ENCODE measurements around the gene ATPAF2. TPM values are rescaled to one million over a fixed set of nuclear protein-coding genes. Genes with fewer than 3 reads are reported as not detected.

ATPAF2 gene
- total RNA-seq, 1 experiment from 2014 or later: 40.5 TPM

- ATAC-seq (no peak), DNase-seq (no peak)
- Histone ChIP-seq H3K27me3 (ENCODE audit: low read length) (no peaks in the 10 kb centered on the region), H3K36me3 (ENCODE audit: low read depth, low read length) (no peaks in the 10 kb centered on the region), H3K9me3 (ENCODE audit: low read length) (no peaks in the 10 kb centered on the region), H2AFZ (ENCODE audit: low read length) (peak overlapping the region; percentile 87), H3K9me2 (replicated peaks; ENCODE audit: low read length) (no peaks in the 10 kb centered on the region), H3K4me2 (ENCODE audit: low read length) (peak overlapping the region; percentile 95), H4K20me1 (ENCODE audit: low read length) (no peaks in the 10 kb centered on the region), H3K9ac (ENCODE audit: low read length) (peak overlapping the region; percentile 79), H3K4me3 (ENCODE audit: low read length) (peak overlapping the region; percentile 79), H3K4me1 (ENCODE audit: insufficient read depth, low read length) (peaks cover 34% of the 10 kb centered on the region), H3K79me2 (ENCODE audit: low read length) (peaks cover 88% of the 10 kb centered on the region), H3F3A (ENCODE audit: low read length, unreplicated experiment) (no peaks in the 10 kb centered on the region), H3K27ac (ENCODE audit: low read length) (no peak overlapping the region)
- ChIA-PET CTCF (interaction anchor here (0.5 kb wide), 2 partner anchors 86 to 140 kb away, joined by 4 to 6 read pairs; no protein-coding TSS in a partner anchor), POLR2A (ENCODE audit: unreplicated experiment) (no interaction called here)
- intact Hi-C loops (cut with micrococcal nuclease): no loop called here
- TSS peak; percentile 66 for BruUV-seq (replicated peaks)
- TF ChIP-seq EZH2 (IDR thresholded peaks at IDR 0.05; ENCODE audit: low read length, unreplicated experiment) (no peak), EZH2phosphoT487 (IDR thresholded peaks at IDR 0.05; ENCODE audit: borderline replicate concordance, low read length) (no peak)
- TF ChIP-seq, protein P1, sequence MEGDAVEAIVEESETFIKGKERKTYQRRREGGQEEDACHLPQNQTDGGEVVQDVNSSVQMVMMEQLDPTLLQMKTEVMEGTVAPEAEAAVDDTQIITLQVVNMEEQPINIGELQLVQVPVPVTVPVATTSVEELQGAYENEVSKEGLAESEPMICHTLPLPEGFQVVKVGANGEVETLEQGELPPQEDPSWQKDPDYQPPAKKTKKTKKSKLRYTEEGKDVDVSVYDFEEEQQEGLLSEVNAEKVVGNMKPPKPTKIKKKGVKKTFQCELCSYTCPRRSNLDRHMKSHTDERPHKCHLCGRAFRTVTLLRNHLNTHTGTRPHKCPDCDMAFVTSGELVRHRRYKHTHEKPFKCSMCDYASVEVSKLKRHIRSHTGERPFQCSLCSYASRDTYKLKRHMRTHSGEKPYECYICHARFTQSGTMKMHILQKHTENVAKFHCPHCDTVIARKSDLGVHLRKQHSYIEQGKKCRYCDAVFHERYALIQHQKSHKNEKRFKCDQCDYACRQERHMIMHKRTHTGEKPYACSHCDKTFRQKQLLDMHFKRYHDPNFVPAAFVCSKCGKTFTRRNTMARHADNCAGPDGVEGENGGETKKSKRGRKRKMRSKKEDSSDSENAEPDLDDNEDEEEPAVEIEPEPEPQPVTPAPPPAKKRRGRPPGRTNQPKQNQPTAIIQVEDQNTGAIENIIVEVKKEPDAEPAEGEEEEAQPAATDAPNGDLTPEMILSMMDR (conservative IDR thresholded peaks at IDR 0.05; ENCODE audit: low read depth, low read length): no peak
Observed at GRCh38 chr17:18038149-18038850, 668 bp downstream of the ATPAF2 start.

- H3K4me3 ChIP-seq (ENCODE audit: low read length): peak overlapping the region; percentile 79
- no peak for ATAC-seq
- CTCF ChIA-PET: interaction anchor here (0.5 kb wide), 2 partner anchors 86 to 140 kb away, joined by 4 to 6 read pairs; no protein-coding TSS in a partner anchor
- H3F3A ChIP-seq (ENCODE audit: low read length, unreplicated experiment): no peaks in the 10 kb centered on the region
- H3K4me2 ChIP-seq (ENCODE audit: low read length): peak overlapping the region; percentile 95
- DNase-seq: no peak
- H3K36me3 ChIP-seq (ENCODE audit: low read depth, low read length): no peaks in the 10 kb centered on the region
- no peaks in the 10 kb centered on the region for H3K27me3 ChIP-seq (ENCODE audit: low read length)
- no peaks in the 10 kb centered on the region for H4K20me1 ChIP-seq (ENCODE audit: low read length)
- TF ChIP-seq EZH2 (IDR thresholded peaks at IDR 0.05; ENCODE audit: low read length, unreplicated experiment) (no peak), EZH2phosphoT487 (IDR thresholded peaks at IDR 0.05; ENCODE audit: borderline replicate concordance, low read length) (no peak)
- TF ChIP-seq, protein P1 (conservative IDR thresholded peaks at IDR 0.05; ENCODE audit: low read depth, low read length): no peak
- H3K4me1 ChIP-seq (ENCODE audit: insufficient read depth, low read length): peaks cover 42% of the 10 kb centered on the region
- no TSS peak for BruUV-seq (replicated peaks)
- intact Hi-C loops (cut with micrococcal nuclease): no loop called here
- peak overlapping the region; percentile 79; the same call in 1 of the 2 replicates for H3K9ac ChIP-seq (ENCODE audit: low read length)
- H3K79me2 ChIP-seq (ENCODE audit: low read length): peaks cover 90% of the 10 kb centered on the region
- H3K9me2 ChIP-seq (replicated peaks; ENCODE audit: low read length): no peaks in the 10 kb centered on the region
- H3K9me3 ChIP-seq (ENCODE audit: low read length): no peaks in the 10 kb centered on the region
- H2AFZ ChIP-seq (ENCODE audit: low read length): no peak overlapping the region
- POLR2A ChIA-PET (ENCODE audit: unreplicated experiment): no interaction called here
- H3K27ac ChIP-seq (ENCODE audit: low read length): no peak overlapping the region
Observed at GRCh38 chr17:18037486-18037885, 1.5 kb downstream of the ATPAF2 start.

DNA sequence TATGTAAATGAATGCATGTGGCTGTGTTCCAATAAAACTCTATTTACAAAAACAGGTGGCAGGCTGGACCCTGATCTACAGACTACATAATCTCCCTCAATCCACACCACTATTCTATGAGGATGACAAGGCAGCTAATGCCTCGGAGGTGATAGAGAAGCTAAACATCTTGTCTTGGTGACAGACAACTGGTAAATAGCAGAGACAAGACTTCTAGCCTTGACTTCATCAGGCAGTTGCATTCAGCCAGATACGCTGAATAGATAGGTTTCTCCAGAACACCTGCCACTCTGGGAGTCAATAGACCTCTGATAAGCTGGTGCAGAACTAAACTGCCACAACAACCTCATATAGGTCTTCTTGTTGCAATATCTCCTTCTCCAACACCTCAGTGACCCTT, 3.3 kb downstream of the ATPAF2 start:
- H3K27ac ChIP-seq (ENCODE audit: low read length): no peak overlapping the region
- no TSS peak for BruUV-seq (replicated peaks)
- H2AFZ ChIP-seq (ENCODE audit: low read length): no peak overlapping the region
- ChIA-PET CTCF (no interaction called here), POLR2A (ENCODE audit: unreplicated experiment) (no interaction called here)
- no peaks in the 10 kb centered on the region for H3K9me2 ChIP-seq (replicated peaks; ENCODE audit: low read length)
- H3K4me1 ChIP-seq (ENCODE audit: insufficient read depth, low read length): peaks cover 39% of the 10 kb centered on the region
- no peaks in the 10 kb centered on the region for H3K36me3 ChIP-seq (ENCODE audit: low read depth, low read length)
- H3K27me3 ChIP-seq (ENCODE audit: low read length): no peaks in the 10 kb centered on the region
- H3K9me3 ChIP-seq (ENCODE audit: low read length): no peaks in the 10 kb centered on the region
- H3K9ac ChIP-seq (ENCODE audit: low read length): no peak overlapping the region
- no peaks in the 10 kb centered on the region for H3F3A ChIP-seq (ENCODE audit: low read length, unreplicated experiment)
- intact Hi-C loops (cut with micrococcal nuclease): no loop called here
- H3K4me2 ChIP-seq (ENCODE audit: low read length): no peak overlapping the region
- no peak for DNase-seq
- TF ChIP-seq EZH2phosphoT487 (IDR thresholded peaks at IDR 0.05; ENCODE audit: borderline replicate concordance, low read length): no peak
- no peak for TF ChIP-seq EZH2 (IDR thresholded peaks at IDR 0.05; ENCODE audit: low read length, unreplicated experiment)
- TF ChIP-seq, protein P1 (conservative IDR thresholded peaks at IDR 0.05; ENCODE audit: low read depth, low read length): no peak
- no peaks in the 10 kb centered on the region for H4K20me1 ChIP-seq (ENCODE audit: low read length)
- peaks cover 82% of the 10 kb centered on the region for H3K79me2 ChIP-seq (ENCODE audit: low read length)
- no peak for ATAC-seq
- no peak overlapping the region for H3K4me3 ChIP-seq (ENCODE audit: low read length)
